Neuronal stem cell (in vitro differentiated cells): Measurements from ENCODE around the gene SUN1.

Source experiments
- DNase-seq: peaks from one replicate; pipeline ENCODE4 v3.0.0-alpha.2; 2013; ENCODE audit warnings: low spot score
- H2AFZ ChIP-seq: one replicate; pipeline ENCODE4 v1.6.1; 2013; ENCODE audit warnings: mild to moderate bottlenecking, low read length, inconsistent platforms
- H2AK5ac ChIP-seq: 2 replicates; pipeline ENCODE4 v1.6.1; 2013; ENCODE audit warnings: low read depth, mild to moderate bottlenecking, inconsistent platforms, low read length, moderate library complexity, mixed read lengths
- H2BK120ac ChIP-seq: 2 replicates; pipeline ENCODE4 v1.6.1; 2013; ENCODE audit warnings: low read depth, mild to moderate bottlenecking, inconsistent platforms, low read length, moderate library complexity, mixed read lengths
- H2BK12ac ChIP-seq: one replicate; pipeline ENCODE4 v1.6.1; 2013; ENCODE audit warnings: low read length, inconsistent platforms
- H2BK15ac ChIP-seq: 2 replicates; pipeline ENCODE4 v1.6.1; 2013; ENCODE audit warnings: mild to moderate bottlenecking, low read length, inconsistent platforms, mixed read lengths
- H2BK5ac ChIP-seq: one replicate; pipeline ENCODE4 v1.6.1; 2013; ENCODE audit warnings: inconsistent platforms, mild to moderate bottlenecking, low read length, moderate library complexity
- H3K14ac ChIP-seq: one replicate; pipeline ENCODE4 v1.6.1; 2013; ENCODE audit warnings: low read length, inconsistent platforms
- H3K18ac ChIP-seq: 2 replicates; pipeline ENCODE4 v1.6.1; 2013; ENCODE audit warnings: low read length, inconsistent platforms
- H3K23ac ChIP-seq: 2 replicates; pipeline ENCODE4 v1.6.1; 2013; ENCODE audit warnings: low read depth, mild to moderate bottlenecking, mixed read lengths, low read length, inconsistent platforms; ENCODE audit not compliant: poor library complexity
- H3K27ac ChIP-seq: replicated peaks from 3 replicates; pipeline ENCODE4 v1.5.1; 2013; ENCODE audit warnings: low read length, inconsistent platforms
- H3K27me3 ChIP-seq, 3 experiments: 2 replicates each; pipeline ENCODE4 v1.6.1; 2013; ENCODE audit warnings: low read length in 3 of 3, mild to moderate bottlenecking in 2 of 3, inconsistent platforms in 1 of 3, low read depth in 1 of 3, mixed read lengths in 1 of 3, moderate library complexity in 1 of 3; ENCODE audit not compliant: control insufficient read depth in 3 of 3, insufficient read depth in 3 of 3
- H3K36me3 ChIP-seq, 2 donors: replicated peaks in 1 of 2; 2 replicates each; pipeline ENCODE4 v1.6.1; 2013; ENCODE audit warnings: low read length in 2 of 2; ENCODE audit not compliant: control insufficient read depth in 2 of 2, insufficient read depth in 2 of 2
- H3K4ac ChIP-seq: 2 replicates; pipeline ENCODE4 v1.6.1; 2013; ENCODE audit warnings: inconsistent platforms, mild to moderate bottlenecking, low read length, moderate library complexity
- H3K4me1 ChIP-seq, 2 donors: 1 replicate in 1 of 2; 2 replicates in 1 of 2; pipeline ENCODE4 v1.6.1; 2013; ENCODE audit warnings: low read length in 2 of 2, low read depth in 1 of 2; ENCODE audit not compliant: control insufficient read depth in 2 of 2, insufficient read depth in 1 of 2
- H3K4me2 ChIP-seq: one replicate; pipeline ENCODE4 v1.6.1; 2013; ENCODE audit warnings: mild to moderate bottlenecking, low read length, inconsistent platforms; ENCODE audit not compliant: insufficient read depth, poor library complexity, severe bottlenecking
- H3K4me3 ChIP-seq, 2 donors: 2 replicates each; pipeline ENCODE4 v1.5.1; 2013; ENCODE audit warnings: low read length in 2 of 2, mild to moderate bottlenecking in 2 of 2, inconsistent platforms in 1 of 2, moderate library complexity in 1 of 2
- H3K79me1 ChIP-seq: one replicate; pipeline ENCODE4 v1.6.1; 2013; ENCODE audit warnings: low read depth, mild to moderate bottlenecking, inconsistent platforms, low read length, moderate library complexity
- H3K9ac ChIP-seq: one replicate; pipeline ENCODE4 v1.6.1; 2013; ENCODE audit warnings: mild to moderate bottlenecking, low read depth, low read length, inconsistent platforms; ENCODE audit not compliant: poor library complexity
- H3K9me3 ChIP-seq, 2 donors: replicated peaks in 1 of 2; 2 replicates each; pipeline versions ENCODE3 to v1.6.1; 2013; ENCODE audit warnings: low read length in 2 of 2, mild to moderate bottlenecking in 2 of 2, inconsistent platforms in 1 of 2, low read depth in 1 of 2, mixed read lengths in 1 of 2, moderate library complexity in 1 of 2; ENCODE audit not compliant: control insufficient read depth in 2 of 2, insufficient read depth in 1 of 2
- H4K8ac ChIP-seq: one replicate; pipeline ENCODE4 v1.6.1; 2013; ENCODE audit warnings: low read depth, mild to moderate bottlenecking, inconsistent platforms, low read length, moderate library complexity
- H4K91ac ChIP-seq: one replicate; pipeline ENCODE4 v1.6.1; 2013; ENCODE audit warnings: low read length, low read depth, mild to moderate bottlenecking, inconsistent platforms; ENCODE audit not compliant: poor library complexity
- WGBS, 2 donors: extraction: QIAGEN DNeasy Blood & Tissue Kit; methylation state at CpG; one replicate each; pipeline ENCODE4 v1.1.7; 2013; ENCODE audit warnings: missing lambda C conversion rate in 2 of 2, mixed read lengths in 1 of 2; ENCODE audit not compliant: insufficient read length in 2 of 2, insufficient replicate concordance in 1 of 2; ENCODE audit errors: extremely low coverage in 2 of 2; 5-methylcytosine and 5-hydroxymethylcytosine counted together

The SUN1 gene

GRCh38 chr7:886626-887487 is 54.6 kb downstream of the SUN1 start:
- H2AFZ ChIP-seq = no peak overlapping the region
- no peak overlapping the region for H2BK15ac ChIP-seq
- H3K23ac ChIP-seq = no peak overlapping the region
- H3K36me3 ChIP-seq = peaks cover 35 to 60% of the 10 kb centered on the region in 2 donors
- no peak overlapping the region for H3K27ac ChIP-seq
- H3K4me3 ChIP-seq = no peak overlapping the region
- no CpG with 5 or more reads among the region's 40 CpGs for WGBS, 2 donors
- H3K18ac ChIP-seq = no peak overlapping the region
- no peak overlapping the region for H4K8ac ChIP-seq
- peak overlapping the region; percentile 9 for H3K9ac ChIP-seq
- DNase-seq = no peak
- H2AK5ac ChIP-seq = no peak overlapping the region
- peaks cover 0 to 1% of the 10 kb centered on the region in 2 donors for H3K4me1 ChIP-seq
- no peak overlapping the region for H4K91ac ChIP-seq
- peak overlapping the region; percentile 6 for H3K14ac ChIP-seq
- no peak overlapping the region for H2BK12ac ChIP-seq
- peaks cover 0 to 10% (median 3%) of the 10 kb centered on the region in 3 experiments for H3K27me3 ChIP-seq
- no peak overlapping the region for H3K4ac ChIP-seq
- peaks cover 51% of the 10 kb centered on the region for H3K79me1 ChIP-seq
- peaks cover 0 to 1% of the 10 kb centered on the region in 2 donors for H3K9me3 ChIP-seq
- H3K4me2 ChIP-seq = no peak overlapping the region
- H2BK120ac ChIP-seq = no peak overlapping the region
- no peak overlapping the region for H2BK5ac ChIP-seq

- H2BK12ac ChIP-seq = no peak overlapping the region
- no peak overlapping the region for H3K4me3 ChIP-seq
- H3K4me1 ChIP-seq = no peaks in the 10 kb centered on the region
- H2BK120ac ChIP-seq = no peak overlapping the region
- H2AFZ ChIP-seq = no peak overlapping the region
- H4K91ac ChIP-seq = no peak overlapping the region
- H3K36me3 ChIP-seq = peaks cover 41 to 62% of the 10 kb centered on the region in 2 donors
- H2AK5ac ChIP-seq = no peak overlapping the region
- H2BK5ac ChIP-seq = no peak overlapping the region
- peaks cover 0 to 10% (median 3%) of the 10 kb centered on the region in 3 experiments for H3K27me3 ChIP-seq
- H3K4me2 ChIP-seq = no peak overlapping the region
- no peak overlapping the region for H3K18ac ChIP-seq
- H2BK15ac ChIP-seq = no peak overlapping the region
- H3K79me1 ChIP-seq = peaks cover 49% of the 10 kb centered on the region
- no peak overlapping the region for H3K4ac ChIP-seq
- no CpG with 5 or more reads among the region's 18 CpGs for WGBS, 2 donors
- no peak overlapping the region for H3K9ac ChIP-seq
- no peak overlapping the region for H3K23ac ChIP-seq
- H3K27ac ChIP-seq = no peak overlapping the region
- no peak overlapping the region for H4K8ac ChIP-seq
- H3K9me3 ChIP-seq = peaks cover 0 to 4% of the 10 kb centered on the region in 2 donors
- no peak for DNase-seq
- peak overlapping the region; percentile 6 for H3K14ac ChIP-seq
These were observed 55.2 kb downstream of the SUN1 start for GRCh38 chr7:887488-887820.

GRCh38 chr7:888081-889024 is 56.1 kb downstream of the SUN1 start:
- Histone ChIP-seq H3K9ac (peak overlapping the region; percentile 21), H2AFZ (no peak overlapping the region), H3K4me2 (no peak overlapping the region), H3K36me3 (peaks cover 47 to 66% of the 10 kb centered on the region in 2 donors), H3K27ac (no peak overlapping the region), H3K4me1 (no peaks in the 10 kb centered on the region), H2BK15ac (no peak overlapping the region), H4K91ac (no peak overlapping the region), H3K14ac (no peak overlapping the region), H3K79me1 (peaks cover 46% of the 10 kb centered on the region), H3K27me3 (peaks cover 0 to 10% (median 3%) of the 10 kb centered on the region in 3 experiments), H3K18ac (no peak overlapping the region), H2BK5ac (no peak overlapping the region), H2BK120ac (no peak overlapping the region), H2BK12ac (peak overlapping the region; percentile 34), H4K8ac (no peak overlapping the region), H3K9me3 (peaks cover 0 to 5% of the 10 kb centered on the region in 2 donors), H3K23ac (no peak overlapping the region), H2AK5ac (no peak overlapping the region), H3K4me3 (no peak overlapping the region), H3K4ac (no peak overlapping the region)
- DNase-seq = no peak
- no CpG with 5 or more reads among the region's 43 CpGs for WGBS, 2 donors

GRCh38 chr7:889025-889390 is 56.7 kb downstream of the SUN1 start:
- H2BK15ac ChIP-seq = no peak overlapping the region
- no CpG with 5 or more reads among the region's 15 CpGs for WGBS, 2 donors
- H2BK12ac ChIP-seq = peak overlapping the region; percentile 34
- H3K14ac ChIP-seq = no peak overlapping the region
- no peak for DNase-seq
- no peak overlapping the region for H2AK5ac ChIP-seq
- H3K9me3 ChIP-seq = peaks cover 0 to 5% of the 10 kb centered on the region in 2 donors
- no peak overlapping the region for H3K4ac ChIP-seq
- no peak overlapping the region for H2BK120ac ChIP-seq
- peak overlapping the region; percentile 21 for H3K9ac ChIP-seq
- H3K4me1 ChIP-seq = no peaks in the 10 kb centered on the region
- H3K18ac ChIP-seq = no peak overlapping the region
- no peak overlapping the region for H2AFZ ChIP-seq
- no peak overlapping the region for H2BK5ac ChIP-seq
- H3K36me3 ChIP-seq = peaks cover 52 to 72% of the 10 kb centered on the region in 2 donors
- H3K4me3 ChIP-seq = peak overlapping the region in 1 of 2 donors; percentile 16
- H3K23ac ChIP-seq = peak overlapping the region; percentile 2
- no peak overlapping the region for H3K4me2 ChIP-seq
- H3K27ac ChIP-seq = no peak overlapping the region
- peaks cover 41% of the 10 kb centered on the region for H3K79me1 ChIP-seq
- peaks cover 0 to 10% (median 3%) of the 10 kb centered on the region in 3 experiments for H3K27me3 ChIP-seq
- H4K8ac ChIP-seq = no peak overlapping the region
- H4K91ac ChIP-seq = no peak overlapping the region
